Calu3 (cell line): ENCODE results near the gene PIEZO1. TPM values are rescaled to one million over a fixed set of nuclear protein-coding genes. Genes with fewer than 3 reads are reported as not detected.

Experiments
- BruUV-seq: library from RNA; stranded (reverse); fragments of 400-500 nt; replicated peaks from 2 replicates; lab custom pipeline; 2021; lab: Mats Ljungman, UMichigan
- CTCF ChIA-PET: fragments of 300-600 bp; sonication (Branson Sonifier 250); formaldehyde crosslinking; loops from one replicate; lab custom pipeline; 2022; ENCODE audit warnings: antibody characterized with exemption; lab: Charles Lee
- DNase-seq: peaks from one replicate; pipeline ENCODE4 v3.0.0; 2022
- H3K27ac Mint-ChIP-seq: one replicate; pipeline ENCODE4 v1.8.0; 2022; ENCODE audit warnings: mixed read lengths; ENCODE audit not compliant: unreplicated experiment
- H3K27me3 Mint-ChIP-seq: one replicate; pipeline ENCODE4 v1.8.0; 2022; ENCODE audit warnings: mixed read lengths; ENCODE audit not compliant: unreplicated experiment
- H3K36me3 Mint-ChIP-seq: one replicate; pipeline ENCODE4 v1.8.0; 2022; ENCODE audit warnings: mild to moderate bottlenecking, moderate library complexity, mixed read lengths; ENCODE audit not compliant: insufficient read depth, unreplicated experiment
- H3K4me1 Mint-ChIP-seq: one replicate; pipeline ENCODE4 v1.8.0; 2022; ENCODE audit warnings: mild to moderate bottlenecking, low read depth, mixed read lengths; ENCODE audit not compliant: unreplicated experiment
- H3K4me3 Mint-ChIP-seq: one replicate; pipeline ENCODE4 v1.8.0; 2022; ENCODE audit warnings: mild to moderate bottlenecking, low read depth, moderate library complexity, mixed read lengths; ENCODE audit not compliant: unreplicated experiment
- H3K9me3 Mint-ChIP-seq: one replicate; pipeline ENCODE4 v1.8.0; 2022; ENCODE audit warnings: low read depth, mixed read lengths; ENCODE audit not compliant: unreplicated experiment
- intact Hi-C: fragments of 100-400 bp; cut with micrococcal nuclease; formaldehyde crosslinking; loops from one replicate; pipeline ENCODE4 v1.10.0; 2022; ENCODE audit not compliant: unreplicated experiment
- total RNA-seq: library from RNA; stranded (reverse); gene quantifications from 2 replicates; pipeline ENCODE4 v1.2.3, GENCODE V29; 2022
- TF ChIP-seq, protein P1 (sequence below): fragments of 200-600 bp; IDR thresholded peaks from one replicate; pipeline ENCODE4 v1.8.0; 2022; ENCODE audit warnings: antibody characterized with exemption; ENCODE audit not compliant: unreplicated experiment

Gene PIEZO1
- total RNA-seq, 1 experiment from 2014 or later = 199 TPM

DNA sequence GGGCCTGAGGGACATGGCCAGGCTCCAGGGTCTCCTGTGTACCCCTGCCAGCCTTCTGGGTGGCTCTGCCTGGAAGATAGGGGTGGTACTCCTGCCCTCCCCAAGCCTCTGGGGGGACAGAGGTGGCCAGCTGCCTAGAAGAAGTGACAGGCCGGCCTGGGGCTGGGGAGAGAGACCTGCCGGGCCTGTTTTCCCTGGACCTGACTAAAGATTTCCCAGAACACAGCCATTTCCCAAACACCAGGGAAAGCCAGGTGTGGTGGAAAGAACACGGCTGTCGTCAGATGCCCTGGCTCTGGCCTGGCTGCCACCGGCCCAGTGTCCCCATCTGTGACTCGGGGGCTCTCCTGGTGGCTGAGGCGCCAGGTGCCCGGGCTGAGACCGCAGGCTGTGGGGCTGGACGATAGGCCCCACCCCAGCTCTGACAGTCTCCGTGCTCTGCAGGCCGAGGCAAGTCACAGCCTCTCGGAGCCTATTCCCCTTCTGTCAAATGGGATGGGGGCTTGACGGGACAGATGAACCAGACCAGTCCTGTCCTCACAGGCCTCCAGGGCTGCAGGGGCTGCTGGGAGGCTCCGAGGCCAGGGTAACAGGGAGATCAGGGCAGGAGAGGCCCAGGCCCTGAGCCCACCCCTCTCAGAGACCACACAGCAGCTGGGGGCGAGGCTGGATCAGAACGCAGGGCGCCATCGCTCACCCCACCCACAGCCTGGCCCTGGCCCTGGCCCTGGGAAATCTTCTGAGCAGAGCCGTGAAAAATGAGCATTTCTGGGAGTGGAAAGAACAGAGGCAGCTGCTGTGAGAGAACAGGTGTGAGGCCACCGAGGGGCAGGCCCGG, 45.7 kb downstream of the PIEZO1 start:
- intact Hi-C loops = loop anchor here (5.0 kb wide), 1 partner anchor 478 kb away; the partner anchor contains the start of gene ZNF778
- DNase-seq = no peak
- Mint-ChIP-seq H3K27ac (no peak overlapping the region), H3K4me3 (no peak overlapping the region), H3K27me3 (no peaks in the 10 kb centered on the region), H3K4me1 (no peaks in the 10 kb centered on the region), H3K36me3 (peaks cover 54% of the 10 kb centered on the region), H3K9me3 (no peaks in the 10 kb centered on the region)
- TF ChIP-seq, protein P1, sequence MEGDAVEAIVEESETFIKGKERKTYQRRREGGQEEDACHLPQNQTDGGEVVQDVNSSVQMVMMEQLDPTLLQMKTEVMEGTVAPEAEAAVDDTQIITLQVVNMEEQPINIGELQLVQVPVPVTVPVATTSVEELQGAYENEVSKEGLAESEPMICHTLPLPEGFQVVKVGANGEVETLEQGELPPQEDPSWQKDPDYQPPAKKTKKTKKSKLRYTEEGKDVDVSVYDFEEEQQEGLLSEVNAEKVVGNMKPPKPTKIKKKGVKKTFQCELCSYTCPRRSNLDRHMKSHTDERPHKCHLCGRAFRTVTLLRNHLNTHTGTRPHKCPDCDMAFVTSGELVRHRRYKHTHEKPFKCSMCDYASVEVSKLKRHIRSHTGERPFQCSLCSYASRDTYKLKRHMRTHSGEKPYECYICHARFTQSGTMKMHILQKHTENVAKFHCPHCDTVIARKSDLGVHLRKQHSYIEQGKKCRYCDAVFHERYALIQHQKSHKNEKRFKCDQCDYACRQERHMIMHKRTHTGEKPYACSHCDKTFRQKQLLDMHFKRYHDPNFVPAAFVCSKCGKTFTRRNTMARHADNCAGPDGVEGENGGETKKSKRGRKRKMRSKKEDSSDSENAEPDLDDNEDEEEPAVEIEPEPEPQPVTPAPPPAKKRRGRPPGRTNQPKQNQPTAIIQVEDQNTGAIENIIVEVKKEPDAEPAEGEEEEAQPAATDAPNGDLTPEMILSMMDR = no peak
- BruUV-seq = no TSS peak
- CTCF ChIA-PET = interaction anchor here (0.7 kb wide), 1 partner anchor 182 kb away, joined by 4 read pairs; no protein-coding TSS in a partner anchor

DNA sequence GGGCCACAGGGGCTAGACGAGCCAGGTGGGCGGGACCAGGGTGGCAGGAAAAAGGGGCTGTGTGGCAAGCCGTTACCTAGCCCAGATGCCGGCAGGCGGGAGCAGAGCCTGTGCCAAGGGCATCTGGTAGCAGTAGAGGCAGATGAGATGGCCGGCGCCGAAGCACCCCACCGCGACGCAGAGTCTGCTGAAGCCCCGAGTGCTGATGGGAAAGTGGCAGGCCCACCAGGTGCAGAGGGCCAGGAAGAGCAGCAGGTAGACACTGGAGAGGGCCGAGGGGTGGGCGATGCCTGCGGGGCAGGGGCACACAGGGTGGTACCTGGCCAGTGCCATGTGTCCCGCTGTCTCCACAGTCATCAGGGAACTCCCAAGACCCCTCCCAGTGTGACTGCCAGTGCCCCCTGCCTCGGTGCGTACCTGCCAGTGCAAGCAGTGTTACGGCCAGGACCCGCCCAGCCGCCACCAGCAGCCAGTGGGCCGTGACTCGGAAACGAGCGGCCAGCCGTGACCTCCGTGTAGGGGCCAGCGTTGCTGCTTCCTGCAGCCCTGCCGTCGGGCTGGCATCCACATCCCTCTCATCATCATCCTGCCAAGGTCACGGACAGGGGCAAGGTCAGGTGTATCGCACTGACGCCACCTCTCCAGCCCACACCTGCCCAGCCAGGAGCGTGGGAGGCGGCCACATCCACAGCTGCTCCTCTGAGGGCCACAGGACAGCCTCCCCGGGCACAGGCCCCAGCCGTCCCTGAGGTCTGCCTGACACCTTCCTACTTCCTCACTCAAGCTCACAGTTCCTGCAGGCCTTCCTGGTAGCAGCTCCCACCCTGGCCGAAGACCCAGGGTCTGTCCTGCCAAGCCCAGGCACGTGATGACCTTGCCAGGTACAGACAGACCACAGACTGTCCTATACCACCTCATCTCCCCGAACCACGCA, 46.6 kb downstream of the PIEZO1 start:
- intact Hi-C loops = loop anchor here (5.0 kb wide), 1 partner anchor 479 kb away; the partner anchor contains the start of gene ZNF778
- TF ChIP-seq, protein P1 = no peak
- Mint-ChIP-seq H3K27me3 (no peaks in the 10 kb centered on the region), H3K9me3 (no peaks in the 10 kb centered on the region), H3K4me3 (no peak overlapping the region), H3K27ac (no peak overlapping the region), H3K4me1 (no peaks in the 10 kb centered on the region), H3K36me3 (peaks cover 53% of the 10 kb centered on the region)
- BruUV-seq = no TSS peak
- CTCF ChIA-PET = interaction anchor here (0.9 to 3.2 kb wide), 3 partner anchors 25 to 429 kb away, joined by 7 to 39 read pairs (median 7); partner anchors contain the start of gene PIEZO1
- DNase-seq = no peak

DNA sequence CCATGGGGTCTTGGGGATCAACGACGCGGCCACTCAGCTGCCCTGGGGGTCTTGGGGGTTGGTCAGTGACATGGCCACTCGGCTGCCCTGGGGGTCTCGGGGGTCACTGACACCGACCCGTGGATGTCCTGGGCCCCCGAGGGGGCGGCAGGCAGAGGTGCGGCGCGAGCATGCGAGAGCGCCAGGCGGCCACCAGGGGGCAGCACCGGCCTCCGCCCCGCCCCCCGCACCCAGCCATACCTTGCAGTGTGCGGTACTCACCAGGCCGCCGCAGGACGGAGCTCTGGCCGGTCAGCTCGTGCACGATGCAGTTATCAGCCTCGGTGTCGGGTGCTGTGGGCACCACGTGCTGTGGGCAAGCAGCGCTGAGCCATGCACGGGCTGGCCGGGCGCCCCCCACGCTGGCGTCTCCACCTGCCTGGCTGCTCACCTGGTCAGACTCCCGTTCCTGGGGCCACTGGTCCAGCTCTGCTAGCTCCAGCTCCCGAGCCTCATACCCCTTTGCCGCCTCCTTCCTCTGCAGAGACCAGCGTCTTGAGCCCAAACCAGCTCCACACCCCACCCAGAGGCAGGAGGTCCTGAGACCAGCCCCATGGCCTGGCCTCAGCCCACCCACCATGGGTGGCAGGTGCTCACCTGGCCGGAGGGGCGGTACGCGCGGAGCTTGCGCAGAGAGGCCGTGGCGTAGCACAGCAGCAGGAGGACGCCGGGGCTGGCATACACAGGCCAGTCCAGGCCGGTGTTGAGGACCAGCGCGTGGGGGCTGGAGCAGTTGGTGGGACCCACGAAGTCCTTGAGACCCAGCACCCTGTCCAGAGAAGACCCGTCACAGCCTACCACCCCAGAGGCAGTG, 47.5 kb downstream of the PIEZO1 start:
- TF ChIP-seq, protein P1 = peak; percentile 99
- H3K4me1 Mint-ChIP-seq = no peaks in the 10 kb centered on the region
- CTCF ChIA-PET = interaction anchor here (0.5 to 3.2 kb wide), 19 partner anchors 18 to 479 kb away, joined by 3 to 39 read pairs (median 4); partner anchors contain the start of genes APRT and PIEZO1
- no peak overlapping the region for H3K4me3 Mint-ChIP-seq
- no TSS peak for BruUV-seq
- no peak overlapping the region for H3K27ac Mint-ChIP-seq
- H3K9me3 Mint-ChIP-seq = no peaks in the 10 kb centered on the region
- H3K27me3 Mint-ChIP-seq = no peaks in the 10 kb centered on the region
- peak; percentile 75 for DNase-seq
- intact Hi-C loops = loop anchor here (5.0 kb wide), 1 partner anchor 480 kb away; the partner anchor contains the start of gene ZNF778
- H3K36me3 Mint-ChIP-seq = peaks cover 60% of the 10 kb centered on the region
